ENCODE results near the gene LEKR1.
"Not testable (repeated sequence)": the region's sequence is repeated elsewhere in the genome, so short reads cannot be mapped to it uniquely, and the experiment has no call there.

Gene LEKR1

GRCh38 chr3:156836701-156837100 is 10.5 kb downstream of the LEKR1 start:
- no peak for FAIRE-seq
- no peak for DNase-seq (ENCODE audit: low spot score)

GRCh38 chr3:156837115-156837514 is 11.0 kb downstream of the LEKR1 start:
- DNase-seq (ENCODE audit: low spot score), result peak; percentile 10
- FAIRE-seq, result no peak

DNA sequence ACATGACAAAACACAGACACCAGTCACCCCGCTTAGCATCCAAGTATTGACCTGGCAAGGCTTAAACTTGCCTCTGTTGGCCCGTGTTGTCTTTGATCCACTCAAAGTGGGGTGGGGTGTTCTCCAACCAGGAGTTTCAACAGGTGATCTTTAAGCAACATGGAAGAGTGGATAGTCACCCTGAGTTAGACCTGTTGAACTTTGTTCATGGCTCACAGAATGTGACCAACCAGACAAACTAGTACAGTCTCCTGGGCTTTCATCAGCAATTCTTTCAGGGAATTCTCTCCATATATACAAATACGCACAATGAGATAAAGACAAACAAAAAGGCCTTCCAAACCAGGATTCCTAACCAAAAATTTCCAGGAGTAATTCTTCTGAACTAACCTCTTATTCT is 11.9 kb downstream of the LEKR1 start:
- FAIRE-seq, result no peak

DNA sequence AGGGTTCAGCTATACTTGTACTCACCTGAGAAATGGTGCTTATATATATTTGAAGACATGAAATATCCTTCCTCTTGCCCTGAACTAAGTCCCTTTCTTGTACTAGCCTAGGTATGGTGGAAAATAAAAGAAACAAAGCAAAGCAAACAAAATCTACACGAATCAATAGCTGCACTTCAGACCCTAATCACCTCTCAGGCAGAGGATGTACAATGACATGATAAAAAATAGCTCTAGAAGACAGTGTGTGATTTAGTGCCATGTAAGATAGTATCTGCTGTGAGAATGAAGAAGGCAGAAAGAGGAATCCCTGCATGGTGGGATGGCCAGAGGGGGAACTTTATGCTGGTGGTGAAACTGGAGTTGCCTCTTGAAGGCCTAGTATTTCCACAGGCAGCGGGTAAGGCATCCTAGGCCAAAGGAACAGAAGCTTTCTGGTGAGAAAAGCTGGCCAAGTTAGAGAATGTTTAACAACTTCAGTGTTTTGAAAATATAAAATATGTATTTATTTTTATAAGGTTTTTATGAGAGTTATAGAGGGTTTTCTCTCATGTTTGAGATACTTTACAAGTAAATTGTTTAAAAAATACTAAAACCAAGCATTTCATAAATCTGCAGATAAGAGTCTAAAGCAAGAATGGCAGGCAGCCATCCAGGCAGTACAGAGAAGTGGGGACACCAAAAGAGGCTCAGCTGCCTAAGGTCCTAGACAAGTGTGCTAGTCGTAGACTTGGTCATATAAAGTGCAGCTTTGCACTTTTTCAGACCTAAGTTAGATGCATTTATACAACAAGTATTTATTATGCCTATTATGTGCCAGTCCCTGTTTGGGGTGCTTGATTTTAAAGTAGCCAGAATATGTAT is 14.9 kb downstream of the LEKR1 start:
- FAIRE-seq, result no peak

More for the DNA sequence above, 11.9 kb downstream of the LEKR1 start:
- no peak for DNase-seq (ENCODE audit: low spot score)

DNA sequence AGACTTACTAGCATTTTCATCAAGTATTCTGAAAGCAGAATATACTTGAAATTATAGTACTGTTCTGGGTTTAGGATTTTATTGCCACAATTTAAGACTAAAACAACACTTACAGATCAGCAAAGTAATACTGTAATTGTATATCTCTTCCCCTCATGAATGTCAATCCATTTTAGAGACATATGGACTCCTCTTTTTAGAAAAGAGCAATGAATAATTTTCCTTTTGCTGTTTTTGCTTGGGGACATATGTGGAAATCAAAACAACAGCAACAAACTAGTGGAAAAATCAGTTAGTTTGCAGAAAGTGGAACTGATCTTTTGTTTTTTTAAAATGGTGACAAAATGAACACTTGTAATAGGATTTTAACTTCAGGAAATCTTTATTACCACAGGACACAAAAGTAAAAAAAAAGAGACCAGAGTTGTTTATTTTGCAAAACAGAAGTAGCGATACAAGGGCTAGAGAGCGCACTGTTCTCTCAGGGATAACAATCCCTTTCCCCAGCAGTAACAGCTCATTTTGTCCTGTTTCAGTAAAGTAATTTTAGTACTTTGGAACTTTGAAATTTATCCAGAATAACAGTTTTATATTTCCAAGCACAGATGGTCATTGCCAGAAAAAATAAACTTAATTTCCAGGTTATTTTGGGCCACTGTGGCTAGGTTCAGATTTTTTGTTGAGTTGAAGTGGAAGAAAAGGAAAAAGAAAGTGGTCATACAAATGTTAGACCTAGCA is 17.1 kb downstream of the LEKR1 start:
- DNase-seq (ENCODE audit: low spot score), result no peak
- FAIRE-seq, result no peak

More for the DNA sequence above, 14.9 kb downstream of the LEKR1 start:
- DNase-seq (ENCODE audit: low spot score), result no peak

GRCh38 chr3:156847752-156848448 is 21.7 kb downstream of the LEKR1 start:
- DNase-seq (ENCODE audit: low spot score), result no peak
- FAIRE-seq, result no peak

DNA sequence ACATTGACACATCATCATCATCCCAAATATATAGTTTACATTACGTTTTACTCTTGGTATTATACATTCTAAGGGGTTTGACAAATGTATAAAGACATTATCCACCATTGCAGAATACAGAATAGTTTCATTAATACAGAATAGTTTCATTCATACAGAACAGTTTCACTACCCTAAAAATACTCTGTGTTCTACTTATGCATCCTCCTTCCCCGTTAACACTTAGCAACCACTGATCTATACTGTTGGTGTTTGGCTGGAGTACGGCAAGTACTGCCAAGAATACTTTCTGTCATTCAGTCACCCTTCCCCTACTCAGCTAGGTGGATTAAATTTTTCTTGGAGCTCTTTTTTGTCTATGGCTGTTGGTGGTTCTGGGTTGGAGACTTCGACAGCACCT is 33.4 kb downstream of the LEKR1 start:
- FAIRE-seq, result no peak

GRCh38 chr3:156860873-156861272 is 34.7 kb downstream of the LEKR1 start:
- FAIRE-seq (no peak), DNase-seq (ENCODE audit: low spot score) (no peak)

More for the DNA sequence above, 33.4 kb downstream of the LEKR1 start:
- DNase-seq (ENCODE audit: low spot score), result no peak

- DNase-seq (ENCODE audit: low spot score), result no peak
- FAIRE-seq, result no peak
Measured at GRCh38 chr3:156862338-156862737, 36.2 kb downstream of the LEKR1 start.

DNA sequence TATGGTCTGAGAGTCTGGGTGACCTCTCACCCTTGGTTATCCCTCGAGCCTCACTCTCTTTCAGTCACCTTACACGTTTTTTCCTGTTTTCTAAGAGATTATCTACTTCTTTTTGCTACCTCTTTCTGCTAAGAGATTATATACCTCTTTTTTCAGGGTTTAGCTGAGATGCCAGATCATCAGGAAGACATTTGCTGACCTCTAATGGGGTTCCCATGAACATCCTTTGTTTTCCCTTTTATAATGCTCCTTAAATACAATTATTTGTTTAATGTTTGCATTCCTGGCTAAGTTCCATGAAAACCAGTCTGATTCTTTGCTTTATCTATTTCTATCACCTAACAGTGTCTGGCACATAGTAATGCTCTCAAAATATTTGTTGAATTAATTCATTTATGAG is 39.6 kb downstream of the LEKR1 start:
- FAIRE-seq (no peak), DNase-seq (ENCODE audit: low spot score) (no peak)

- no peak for DNase-seq (ENCODE audit: low spot score)
- FAIRE-seq, result no peak
Measured at GRCh38 chr3:156867174-156867573, 41.0 kb downstream of the LEKR1 start.

GRCh38 chr3:156867920-156868319 is 41.8 kb downstream of the LEKR1 start:
- no peak for DNase-seq (ENCODE audit: low spot score)
- FAIRE-seq, result no peak

- FAIRE-seq (no peak), DNase-seq (ENCODE audit: low spot score) (no peak)
Measured at GRCh38 chr3:156873906-156874305, 47.8 kb downstream of the LEKR1 start.

DNA sequence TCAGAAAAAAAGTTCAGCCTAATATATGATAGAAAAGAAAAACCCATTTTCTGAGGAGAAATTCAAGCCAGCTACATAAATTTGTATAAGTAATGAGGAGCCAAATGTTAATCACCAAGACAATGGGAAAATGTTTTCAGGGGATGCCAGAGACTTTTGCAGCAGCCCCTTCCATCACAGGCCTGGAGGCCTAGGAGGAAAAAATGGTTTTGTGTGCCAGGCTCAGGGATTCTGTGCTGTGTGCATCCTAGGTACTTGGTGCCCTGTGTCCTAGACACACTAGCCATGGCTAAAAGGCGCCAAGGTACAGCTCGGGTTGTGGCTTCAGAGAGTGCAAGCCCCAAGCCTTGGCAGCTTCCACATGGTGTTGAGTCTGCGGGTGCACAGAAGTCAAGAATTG is 53.3 kb downstream of the LEKR1 start:
- not testable (repeated sequence) for DNase-seq (ENCODE audit: low spot score); FAIRE-seq

DNA sequence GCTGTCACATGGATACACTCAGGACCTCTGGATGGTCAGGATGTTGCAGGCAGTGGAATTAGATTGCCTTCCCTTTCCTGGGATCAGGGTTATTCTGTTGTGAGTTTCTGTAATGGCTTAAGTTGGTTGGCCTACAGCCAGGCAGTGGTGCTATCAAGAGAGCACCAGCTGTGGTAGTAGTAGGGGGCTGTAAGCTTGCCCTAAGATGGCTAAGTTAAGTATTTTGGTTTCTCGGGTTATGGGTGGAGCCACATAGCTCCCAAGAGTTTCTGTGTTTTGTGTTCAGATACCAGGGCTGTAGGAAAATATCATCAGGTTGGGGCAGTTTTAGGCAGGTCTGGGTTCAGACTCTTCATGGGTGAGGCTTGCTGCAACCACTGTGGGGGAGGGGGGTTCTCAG is 59.6 kb downstream of the LEKR1 start:
- FAIRE-seq (no peak), DNase-seq (ENCODE audit: low spot score) (no peak)

GRCh38 chr3:156888176-156888575 is 62.0 kb downstream of the LEKR1 start:
- no peak for FAIRE-seq
- no peak for DNase-seq (ENCODE audit: low spot score)

DNA sequence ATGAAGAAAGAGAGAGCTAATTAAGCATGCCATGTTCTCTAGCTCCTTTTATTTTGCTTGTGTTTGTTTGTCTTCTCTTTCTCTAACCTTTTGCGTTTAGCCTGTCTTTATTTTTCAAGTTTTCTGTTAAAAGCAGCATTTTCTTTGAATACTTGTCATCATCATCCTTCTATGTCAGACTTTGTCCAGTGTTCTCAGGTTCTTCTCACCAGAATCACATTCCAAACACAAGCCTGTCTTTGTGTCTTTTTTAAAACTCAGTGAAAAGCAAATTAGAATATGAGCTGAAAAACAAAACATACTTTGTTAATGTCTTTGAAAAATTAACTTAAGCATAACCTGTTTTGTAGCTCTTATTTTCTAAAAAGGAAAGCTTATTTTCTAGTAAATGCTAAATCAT is 62.4 kb downstream of the LEKR1 start:
- FAIRE-seq, result no peak
- no peak for DNase-seq (ENCODE audit: low spot score)

DNA sequence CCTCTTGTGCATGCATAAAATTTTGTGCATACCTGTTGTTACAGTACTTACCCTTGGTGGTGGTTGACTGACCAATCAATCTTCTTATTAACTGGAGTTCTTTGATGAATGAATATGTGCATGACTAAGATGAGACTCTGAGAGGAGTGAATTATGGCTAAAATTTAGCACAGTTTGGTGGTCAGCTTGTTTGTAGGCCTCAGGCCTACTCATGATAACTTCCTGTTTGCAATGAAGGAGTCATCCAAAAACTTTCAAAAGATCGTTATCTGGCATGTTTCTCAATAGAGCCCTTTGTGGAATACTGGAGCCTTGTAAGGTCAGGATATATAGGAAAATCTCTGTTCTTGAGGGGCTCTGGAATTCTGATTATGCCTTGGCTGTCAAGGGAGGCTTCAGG is 66.5 kb downstream of the LEKR1 start:
- FAIRE-seq, result no peak
- no peak for DNase-seq (ENCODE audit: low spot score)

- FAIRE-seq; DNase-seq (ENCODE audit: low spot score): not testable (repeated sequence)
Measured at GRCh38 chr3:156895374-156895773, 69.2 kb downstream of the LEKR1 start.

- DNase-seq (ENCODE audit: low spot score); FAIRE-seq: not testable (repeated sequence)
Measured at GRCh38 chr3:156897851-156898250, 71.7 kb downstream of the LEKR1 start.

- FAIRE-seq (no peak), DNase-seq (ENCODE audit: low spot score) (no peak)
Measured at GRCh38 chr3:156898296-156898880, 72.2 kb downstream of the LEKR1 start.

- no peak for FAIRE-seq
- DNase-seq (ENCODE audit: low spot score), result no peak
Measured at GRCh38 chr3:156899951-156900350, 73.8 kb downstream of the LEKR1 start.

Data from urothelium cell line (cell line).